GM18520 (cell line): ENCODE measurements around the gene SLC50A1.
"Not testable (repeated sequence)": the region's sequence is repeated elsewhere in the genome, so short reads cannot be mapped to it uniquely, and the experiment has no call there.

ENCODE experiments used
- ATAC-seq: cut with Tn5 transposase; IDR thresholded peaks from one replicate; pipeline ENCODE4 v1.9.1; 2021; ENCODE audit not compliant: unreplicated experiment

Gene SLC50A1

DNA sequence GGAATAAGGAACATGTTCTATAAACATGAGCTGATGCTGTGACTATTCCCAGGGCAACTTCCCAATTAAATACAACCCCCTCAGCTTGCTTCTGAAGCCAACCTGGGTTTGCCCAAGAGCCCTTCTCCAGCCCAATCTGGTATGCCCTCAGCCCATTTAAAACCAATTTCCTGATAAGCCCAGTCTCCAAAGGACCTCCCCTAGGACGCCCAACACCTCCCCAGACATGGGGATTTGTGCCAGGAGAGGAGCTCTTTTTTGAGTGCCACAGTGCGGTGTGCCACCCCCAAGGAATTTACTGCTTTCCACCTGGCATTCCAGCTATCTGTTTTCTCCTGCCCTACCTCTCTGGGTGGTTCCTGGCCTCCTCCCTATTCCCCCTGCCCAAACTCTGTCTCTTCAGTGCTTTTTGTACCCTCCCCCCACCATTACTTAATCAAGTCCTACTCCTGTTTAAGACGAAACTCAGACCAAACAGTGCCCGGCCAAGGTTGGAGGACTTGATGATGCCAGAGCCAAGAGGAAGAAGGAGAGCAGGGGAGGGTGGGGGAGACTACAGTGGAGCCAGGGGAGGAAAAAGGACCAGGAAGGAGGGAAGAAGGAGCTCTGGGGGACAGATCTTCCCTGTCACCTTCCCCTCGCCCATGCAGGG lies 19.4 kb upstream of the SLC50A1 start:
- no peak for ATAC-seq

DNA sequence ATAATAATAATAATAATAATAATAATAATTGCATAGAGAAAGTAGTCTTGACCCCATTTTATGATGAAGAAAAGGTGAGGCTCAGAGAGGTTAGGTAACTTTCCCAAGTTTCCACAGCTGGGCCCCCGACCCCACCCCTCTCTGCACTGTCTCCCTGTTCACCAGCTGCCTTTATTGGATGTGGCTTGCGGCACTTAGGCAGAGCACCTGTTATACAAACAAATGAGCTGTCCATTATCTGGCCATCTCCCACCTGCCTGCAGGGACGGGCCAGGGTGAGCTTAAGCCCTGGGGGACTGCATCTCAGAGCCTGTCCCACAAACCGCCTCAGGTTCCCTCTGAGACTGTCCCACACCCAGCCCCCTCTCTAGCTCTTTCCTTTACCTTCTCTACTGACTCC lies 18.0 kb upstream of the SLC50A1 start:
- no peak for ATAC-seq

DNA sequence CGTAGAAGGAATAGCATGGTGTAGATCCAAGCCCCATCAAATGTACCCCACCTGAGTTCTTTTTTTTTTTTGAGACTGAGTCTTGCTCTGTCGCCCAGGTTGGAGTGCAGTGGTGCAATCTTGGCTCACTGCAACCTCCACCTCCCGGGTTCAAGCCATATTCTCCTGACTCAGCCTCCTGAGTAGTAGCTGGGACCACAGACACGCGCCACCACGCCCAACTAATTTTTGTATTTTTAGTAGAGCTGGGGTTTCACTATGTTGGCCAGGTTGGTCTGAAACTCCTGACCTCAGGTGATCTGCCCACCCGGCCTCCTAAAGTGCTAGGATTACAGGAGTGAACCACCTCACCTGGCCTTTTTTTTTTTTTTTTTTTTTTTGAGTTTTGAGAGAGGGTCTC lies 17.6 kb upstream of the SLC50A1 start:
- ATAC-seq = not testable (repeated sequence)

DNA sequence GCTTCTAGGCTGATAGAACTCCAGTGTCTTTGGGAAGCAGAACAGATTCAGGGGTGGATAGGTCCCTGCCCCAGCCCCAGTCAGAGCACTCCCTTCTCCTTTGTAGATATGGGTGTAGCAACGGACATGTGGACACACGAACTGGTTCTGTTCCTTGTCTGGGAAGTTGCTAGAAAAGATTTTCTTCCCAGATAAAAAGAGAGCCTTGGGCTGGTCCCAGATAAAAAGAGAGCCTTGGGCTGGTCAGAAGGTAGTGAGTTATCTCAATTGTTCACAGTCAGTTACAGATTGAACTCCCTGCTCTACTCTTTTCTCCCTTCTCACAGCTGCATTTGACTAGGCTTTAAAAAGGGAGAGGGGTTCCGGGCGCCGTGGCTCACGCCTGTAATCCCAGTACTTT lies 15.4 kb upstream of the SLC50A1 start:
- ATAC-seq = no peak

DNA sequence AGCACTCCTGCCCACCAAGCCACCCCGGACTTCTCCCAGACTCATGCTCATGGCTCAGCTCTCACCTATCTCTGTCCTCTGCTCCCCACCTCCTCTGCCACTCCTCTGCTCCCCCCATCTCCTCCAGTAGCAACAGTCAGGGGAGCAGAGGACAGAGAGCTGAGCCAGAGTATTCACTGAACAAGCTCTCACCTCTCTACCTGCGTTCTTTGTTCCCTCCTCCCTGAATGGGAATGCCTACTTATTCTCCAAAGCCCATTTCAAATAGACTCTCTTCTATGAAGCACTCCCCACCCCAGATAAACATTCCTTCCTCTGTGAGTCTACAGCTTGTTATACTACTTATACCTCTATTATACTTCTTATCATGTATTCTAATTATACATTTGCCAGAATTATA lies 14.4 kb upstream of the SLC50A1 start:
- ATAC-seq = no peak

DNA sequence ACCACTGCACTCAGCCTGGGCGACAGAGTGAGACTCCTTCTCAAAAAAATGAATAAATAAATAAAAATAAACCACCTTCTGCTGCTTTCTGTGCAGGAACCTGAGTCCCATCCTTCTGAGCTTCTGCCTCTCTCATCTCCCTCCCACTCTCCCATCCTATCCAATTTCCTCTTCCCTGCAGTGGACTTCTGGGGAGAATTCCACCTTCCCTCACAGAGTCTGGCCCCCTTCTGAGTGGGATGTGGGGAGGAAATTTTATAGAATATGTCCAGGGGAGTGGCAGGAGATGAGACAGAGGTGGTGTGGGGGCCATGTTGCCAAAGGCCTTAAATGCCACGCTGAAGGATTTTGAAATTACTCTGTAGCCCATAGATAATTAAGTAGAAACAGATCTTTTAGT lies 13.3 kb upstream of the SLC50A1 start:
- ATAC-seq = no peak

DNA sequence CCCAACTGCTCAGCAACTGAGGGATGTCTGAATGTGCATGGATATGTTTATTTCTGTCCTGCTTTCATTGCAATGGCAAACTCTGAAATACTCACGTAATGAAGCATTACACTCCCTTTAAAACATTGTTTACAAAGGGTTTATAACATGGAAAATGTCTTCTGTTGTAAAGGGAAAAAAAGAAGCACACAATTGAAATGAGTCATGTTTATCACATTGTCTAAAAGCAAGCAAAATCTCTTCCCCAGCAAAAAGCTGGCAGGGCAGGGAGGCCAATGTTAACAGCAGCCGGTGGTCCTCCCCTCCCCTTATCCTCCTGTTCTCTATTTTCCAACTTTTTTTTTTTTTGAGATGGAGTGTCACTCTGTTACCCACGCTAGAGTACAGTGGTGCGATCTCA lies 11.9 kb upstream of the SLC50A1 start:
- ATAC-seq = no peak

DNA sequence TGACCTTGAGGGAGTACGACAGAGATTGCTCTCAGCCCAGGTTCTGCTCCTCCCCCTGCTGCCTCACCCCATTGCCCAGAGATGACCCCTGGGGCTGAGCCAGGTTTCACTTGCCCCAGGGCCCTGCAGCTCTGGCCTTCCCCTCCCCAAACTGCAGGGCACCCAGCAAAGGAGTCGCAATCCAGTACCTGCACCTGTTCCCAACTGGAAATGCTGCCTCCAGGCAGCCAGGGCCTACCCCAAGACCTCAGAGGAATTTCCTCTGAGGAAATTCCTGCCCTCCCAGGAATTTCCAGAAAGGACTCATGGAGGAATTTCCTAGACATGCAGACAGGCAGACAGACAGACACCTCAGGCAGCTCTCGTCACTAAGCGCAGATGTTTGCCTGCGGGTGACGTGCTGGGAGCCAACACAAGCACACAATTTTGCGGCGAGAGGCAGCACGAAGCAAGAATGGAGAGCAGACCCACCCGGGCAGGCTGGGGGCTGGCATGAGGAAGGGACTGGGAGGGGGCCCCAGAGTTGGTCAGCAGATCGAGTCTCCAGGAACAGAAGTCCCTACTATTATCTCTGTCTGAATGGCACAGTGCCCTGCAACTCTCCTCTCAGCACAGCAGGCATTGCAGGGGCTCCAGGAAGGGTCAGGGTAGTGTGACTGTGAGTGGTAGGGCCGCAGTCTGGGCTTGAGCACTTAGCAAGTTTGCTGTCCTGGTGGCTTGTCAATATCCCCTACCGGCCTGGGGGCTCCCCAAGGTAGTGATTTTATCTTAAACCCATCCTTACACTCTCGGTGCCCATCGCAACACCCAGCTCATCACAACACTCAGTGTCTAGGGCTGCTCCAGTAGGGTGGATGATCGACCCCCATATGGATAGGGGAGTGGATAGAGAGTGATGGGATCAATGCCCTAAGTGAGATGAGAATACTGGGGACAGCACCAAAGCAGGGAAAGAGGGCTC lies 10.9 kb upstream of the SLC50A1 start:
- no peak for ATAC-seq

DNA sequence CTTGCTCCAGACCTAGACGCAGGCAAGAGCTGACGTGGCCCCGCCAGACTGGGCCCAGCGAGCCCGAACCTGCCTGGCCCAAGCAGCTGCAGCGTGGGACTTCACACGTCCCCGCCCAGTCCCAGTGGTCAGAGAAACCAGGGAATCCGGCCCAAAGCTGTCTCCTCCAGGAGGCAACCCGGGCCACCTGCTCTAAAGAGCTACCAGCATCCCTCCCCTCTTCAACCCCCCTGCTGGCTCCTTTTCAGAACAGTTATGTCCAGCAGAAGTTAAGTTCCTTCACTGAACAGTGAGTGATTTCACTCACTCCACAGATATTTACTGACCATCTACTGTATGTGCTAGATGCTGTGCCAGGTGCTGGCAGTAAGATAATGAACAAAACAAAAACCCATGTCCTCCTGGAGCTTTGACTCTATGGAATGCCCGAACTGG lies 10.1 kb upstream of the SLC50A1 start:
- ATAC-seq = no peak

DNA sequence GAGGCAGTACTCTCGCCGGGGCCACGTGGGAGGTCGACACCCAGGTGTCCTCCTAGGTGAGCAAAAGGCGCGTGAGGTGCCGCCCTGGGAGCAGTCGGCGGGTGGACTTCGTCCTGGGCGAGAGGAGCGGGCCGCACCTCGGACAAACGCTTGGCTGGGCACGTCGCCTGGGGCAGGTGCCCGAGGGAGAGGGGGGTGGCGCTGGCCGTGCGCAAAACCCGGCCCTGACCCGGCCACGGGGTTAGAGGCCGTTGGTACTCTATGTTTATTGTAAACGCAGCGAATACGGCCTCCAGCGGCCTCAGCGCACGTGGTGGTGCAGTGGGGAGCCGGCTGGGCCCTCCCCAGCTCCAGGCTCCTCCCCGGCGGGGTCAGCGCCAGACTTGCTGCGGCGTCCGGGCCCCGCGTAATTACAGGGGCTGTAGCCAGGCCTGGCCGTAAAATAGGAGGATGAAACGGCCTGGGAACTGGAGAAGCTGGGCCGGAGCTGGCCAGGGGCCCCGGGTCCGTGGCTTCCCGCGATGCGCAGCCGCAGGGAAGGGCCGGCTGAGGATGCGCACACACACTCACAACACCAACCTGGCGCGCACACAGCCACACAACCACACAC lies 9.6 kb upstream of the SLC50A1 start:
- ATAC-seq = no peak

DNA sequence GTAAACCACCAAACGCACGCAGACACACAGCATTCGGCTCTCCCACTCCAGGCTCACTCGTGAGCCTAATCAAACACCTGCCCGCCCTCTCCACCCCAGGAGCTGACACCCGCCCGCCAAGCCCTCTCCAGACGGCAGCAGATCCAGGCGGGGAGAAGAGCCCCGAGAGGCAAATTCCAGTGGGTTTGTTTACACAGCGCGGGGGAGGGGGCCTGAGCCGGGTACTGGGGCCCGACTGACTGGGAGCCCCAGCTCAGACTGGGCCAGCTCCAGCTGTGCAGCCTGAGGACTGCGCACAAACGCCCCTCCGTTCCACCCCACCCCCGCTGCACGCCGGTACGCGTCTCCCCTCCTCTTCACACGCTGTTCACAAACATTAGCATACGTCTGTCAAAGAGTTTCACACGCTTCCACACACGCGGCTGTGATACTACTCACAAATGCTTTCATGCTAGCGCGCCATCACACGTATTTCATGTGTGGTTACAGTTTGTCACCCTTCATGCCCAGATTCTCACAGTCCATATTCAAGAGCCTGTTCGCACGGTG lies 9.0 kb upstream of the SLC50A1 start:
- ATAC-seq = no peak

DNA sequence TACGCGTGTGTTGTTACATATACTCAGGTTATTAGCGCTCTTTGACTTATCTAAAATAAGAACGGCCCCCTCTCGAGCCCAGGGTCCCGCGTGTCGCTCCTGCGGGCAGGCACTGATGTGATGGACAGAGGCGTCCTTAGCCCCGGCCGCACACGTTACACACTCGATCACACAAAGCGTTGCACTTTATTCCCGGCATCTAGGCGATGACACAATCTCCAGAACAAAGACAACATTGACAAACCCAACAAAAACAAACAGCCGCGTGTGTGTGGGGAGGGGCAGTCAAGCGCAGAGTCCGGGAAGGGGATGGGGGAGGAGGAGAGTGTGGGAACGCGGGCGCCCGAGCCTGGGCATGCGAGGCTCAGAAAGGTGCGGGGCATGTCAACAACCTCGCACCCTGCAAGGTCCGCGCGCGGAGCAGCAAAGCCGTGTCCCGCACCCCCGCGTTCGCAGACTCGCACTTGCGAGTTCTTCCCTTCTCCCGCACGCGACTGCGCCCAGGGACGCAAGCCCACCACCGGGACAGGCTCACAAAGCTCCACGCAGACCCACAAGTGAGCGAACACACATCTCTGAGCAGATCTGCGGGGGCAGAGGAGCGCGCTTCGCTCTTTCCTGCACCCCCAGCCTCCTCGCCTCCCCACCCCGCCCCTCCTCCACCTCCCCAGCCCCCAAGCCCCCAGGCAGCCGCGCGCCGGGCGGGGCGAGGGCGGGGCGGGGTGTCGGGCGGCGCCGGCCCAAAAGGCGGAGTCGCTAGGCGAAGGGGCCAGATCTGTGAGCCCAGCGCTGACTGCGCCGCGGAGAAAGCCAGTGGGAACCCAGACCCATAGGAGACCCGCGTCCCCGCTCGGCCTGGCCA lies 8.3 kb upstream of the SLC50A1 start, which contains the start of gene EFNA1:
TSS of gene EFNA1 (plus strand) at position 772 of the 862 bp plus-strand sequence. CDS start 102 bp downstream, outside the sequence.
- ATAC-seq = no peak

DNA sequence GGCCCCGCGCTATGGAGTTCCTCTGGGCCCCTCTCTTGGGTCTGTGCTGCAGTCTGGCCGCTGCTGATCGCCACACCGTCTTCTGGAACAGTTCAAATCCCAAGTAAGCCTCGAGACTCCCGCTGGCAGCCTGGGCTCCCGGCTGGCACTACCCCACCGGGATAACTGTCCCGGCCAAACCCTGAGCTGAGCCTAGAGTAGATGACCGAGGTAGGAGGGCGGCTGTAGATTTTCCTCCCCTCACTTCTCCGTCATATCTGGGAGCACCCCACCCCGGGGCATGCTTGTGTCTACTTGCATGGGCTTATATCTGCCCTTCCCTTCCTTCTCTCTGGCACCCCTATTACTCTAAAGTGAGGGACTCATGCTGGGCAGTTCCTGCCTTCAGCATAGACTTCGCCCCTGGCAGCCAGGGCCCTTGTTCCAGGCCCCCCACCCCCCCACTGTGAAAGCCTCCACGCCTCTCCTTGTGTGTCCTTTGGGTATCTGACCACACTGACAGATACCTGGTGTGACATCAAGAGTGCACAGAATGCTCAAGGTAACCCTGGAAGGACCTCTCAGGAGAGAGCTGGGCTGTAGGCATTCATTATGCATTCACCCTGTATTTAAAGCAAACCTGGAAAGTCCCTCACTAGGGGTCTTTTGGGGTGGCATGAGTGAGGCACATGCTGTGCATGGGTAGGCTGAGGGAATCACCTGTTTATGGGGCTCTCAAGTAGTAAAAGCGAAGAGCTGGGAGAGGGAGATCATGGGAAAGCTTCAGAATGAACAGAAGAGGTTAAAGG lies 7.5 kb upstream of the SLC50A1 start:
- no peak for ATAC-seq

DNA sequence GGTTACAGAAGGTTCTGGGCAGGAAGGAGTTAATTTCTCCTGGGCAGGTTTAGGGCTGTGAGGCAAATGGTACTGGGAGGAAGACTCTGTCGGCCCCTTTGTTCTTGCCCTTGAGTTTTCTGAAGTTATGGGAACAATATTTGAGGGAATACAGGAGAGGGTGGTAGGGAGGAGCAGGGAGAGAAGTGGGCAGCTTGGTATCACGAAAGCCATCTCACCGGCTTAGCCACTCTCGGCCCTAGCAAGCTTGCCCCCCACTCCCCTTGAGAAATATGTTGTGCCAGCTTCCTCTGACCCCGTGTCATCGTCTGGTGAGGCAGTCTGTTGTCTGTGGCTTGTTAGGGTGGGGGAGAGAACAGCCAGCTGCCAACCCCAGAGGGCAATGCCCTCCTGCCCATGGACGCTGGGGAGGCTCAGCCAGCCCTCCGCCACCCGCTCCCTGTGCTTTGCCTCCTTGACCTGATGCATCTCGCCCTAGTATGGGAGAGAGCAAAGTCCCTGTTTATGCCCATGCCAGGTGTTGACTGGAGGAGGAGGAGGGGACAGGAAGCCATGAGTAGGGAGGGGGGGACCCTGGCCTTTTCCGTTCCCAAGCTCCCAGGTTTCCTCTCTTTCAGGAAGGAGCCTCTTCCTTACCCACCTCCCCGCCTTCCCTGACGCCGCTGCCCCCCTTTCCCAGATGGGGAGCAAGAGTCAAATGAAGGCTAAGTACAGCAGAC lies 6.7 kb upstream of the SLC50A1 start:
- ATAC-seq = no peak

DNA sequence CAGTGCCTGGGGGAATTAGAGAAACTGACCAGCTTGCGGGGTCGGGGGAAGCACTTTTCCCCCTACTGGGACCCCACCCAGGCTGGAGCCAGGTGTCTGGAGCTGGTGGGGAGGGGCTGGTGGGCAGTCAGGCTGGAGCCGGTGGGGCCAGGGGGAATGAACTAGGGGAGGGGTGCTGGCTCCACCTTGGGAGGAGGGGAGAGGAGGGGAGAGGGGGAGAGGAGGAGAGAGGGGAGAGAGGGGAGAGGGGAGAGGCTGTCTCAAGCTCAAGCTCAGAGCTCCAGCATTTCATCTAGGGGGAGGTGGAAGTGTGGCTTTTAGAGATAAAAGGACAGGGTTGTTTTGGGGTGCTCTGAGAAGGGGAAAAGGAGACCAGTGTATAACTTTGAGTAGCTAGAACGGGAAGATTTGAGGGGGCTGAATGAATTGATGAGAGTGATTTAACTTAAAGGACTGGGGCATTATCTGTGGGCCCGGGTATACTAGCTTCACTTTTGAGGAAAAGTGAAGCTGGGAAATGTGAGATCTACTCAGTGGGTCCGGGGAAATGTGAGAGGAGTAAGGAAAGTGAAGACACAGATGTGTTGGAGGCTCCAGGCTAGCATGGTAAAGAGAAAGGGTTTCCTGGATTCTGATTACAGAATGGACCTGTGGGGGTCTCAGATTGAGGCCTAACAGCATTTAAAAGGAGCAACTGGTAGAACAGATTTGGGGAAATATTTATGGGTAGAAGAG lies 5.2 kb upstream of the SLC50A1 start:
- no peak for ATAC-seq

DNA sequence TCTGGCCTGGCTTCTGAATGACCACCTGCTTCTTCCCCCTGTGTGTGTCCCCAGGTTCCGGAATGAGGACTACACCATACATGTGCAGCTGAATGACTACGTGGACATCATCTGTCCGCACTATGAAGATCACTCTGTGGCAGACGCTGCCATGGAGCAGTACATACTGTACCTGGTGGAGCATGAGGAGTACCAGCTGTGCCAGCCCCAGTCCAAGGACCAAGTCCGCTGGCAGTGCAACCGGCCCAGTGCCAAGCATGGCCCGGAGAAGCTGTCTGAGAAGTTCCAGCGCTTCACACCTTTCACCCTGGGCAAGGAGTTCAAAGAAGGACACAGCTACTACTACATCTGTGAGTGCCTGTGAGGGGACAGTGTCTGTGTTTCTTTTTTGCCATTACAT lies 4.4 kb upstream of the SLC50A1 start:
- no peak for ATAC-seq

DNA sequence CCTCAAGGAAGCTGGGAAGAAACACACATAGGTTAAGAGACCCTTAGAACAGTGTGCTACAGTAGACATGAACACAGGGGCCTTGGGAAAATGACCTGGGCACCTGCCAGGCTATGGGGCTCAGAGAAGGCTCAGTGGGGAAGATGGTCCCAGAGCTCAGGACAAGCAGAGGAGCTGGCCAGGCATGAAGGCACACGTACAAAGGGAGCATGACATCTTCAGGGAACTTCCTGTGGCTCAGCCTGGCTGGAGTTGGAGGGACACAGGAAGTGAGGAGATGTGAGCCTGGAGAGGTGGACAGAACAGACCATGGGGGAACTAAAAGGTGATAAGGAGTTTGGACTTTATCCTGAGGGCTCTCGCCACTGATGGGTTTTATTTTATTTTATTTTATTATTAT lies 3.8 kb upstream of the SLC50A1 start:
- no peak for ATAC-seq

DNA sequence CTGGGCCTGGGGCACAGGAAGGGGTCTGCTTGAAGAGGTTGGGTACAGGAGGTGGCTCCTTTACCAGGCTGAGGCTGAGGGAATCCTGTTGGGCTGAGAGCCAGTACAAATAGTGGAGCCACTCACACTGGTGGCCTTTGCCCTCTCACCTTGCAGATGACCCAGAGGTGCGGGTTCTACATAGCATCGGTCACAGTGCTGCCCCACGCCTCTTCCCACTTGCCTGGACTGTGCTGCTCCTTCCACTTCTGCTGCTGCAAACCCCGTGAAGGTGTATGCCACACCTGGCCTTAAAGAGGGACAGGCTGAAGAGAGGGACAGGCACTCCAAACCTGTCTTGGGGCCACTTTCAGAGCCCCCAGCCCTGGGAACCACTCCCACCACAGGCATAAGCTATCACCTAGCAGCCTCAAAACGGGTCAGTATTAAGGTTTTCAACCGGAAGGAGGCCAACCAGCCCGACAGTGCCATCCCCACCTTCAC lies 1.8 kb upstream of the SLC50A1 start:
- no peak for ATAC-seq
